ENCODE data around the gene RBP3. TPM values are rescaled to one million over a fixed set of nuclear protein-coding genes. Genes with fewer than 3 reads are reported as not detected.

The RBP3 gene
- total RNA-seq, 1 experiment from 2014 or later: not detected

GRCh38 chr10:47383261-47384147 is 35.3 kb downstream of the RBP3 start:
- Histone ChIP-seq H3K79me1 (ENCODE audit: insufficient read depth, low read depth, low read length, poor library complexity, severe bottlenecking) (no peaks in the 10 kb centered on the region), H3K4me2 (ENCODE audit: insufficient read depth, insufficient read length, low read length) (peak overlapping the region; percentile 82), H2BK20ac (ENCODE audit: low read depth, low read length, poor library complexity, severe bottlenecking) (no peak overlapping the region), H2AFZ (ENCODE audit: low read length) (no peak overlapping the region), H3K14ac (ENCODE audit: insufficient read depth, low read length) (no peak overlapping the region), H3K4me1 (ENCODE audit: insufficient read depth, low read length) (peaks cover 2% of the 10 kb centered on the region; the same call in 1 of the 2 replicates), H2BK15ac (ENCODE audit: low read depth, low read length) (no peak overlapping the region), H3K23ac (ENCODE audit: insufficient read length, low read depth, low read length) (no peak overlapping the region), H3T11ph (ENCODE audit: low read length) (no peak overlapping the region), H3K27ac (ENCODE audit: insufficient read length, low read depth, low read length) (no peak overlapping the region), H3K9ac (ENCODE audit: extremely low read depth, insufficient read length, low read length) (peak overlapping the region; percentile 9), H3K79me2 (ENCODE audit: insufficient read depth, low read length) (no peaks in the 10 kb centered on the region), H3K18ac (ENCODE audit: insufficient read length, low read depth, low read length) (no peak overlapping the region), H4K20me1 (ENCODE audit: control insufficient read depth, insufficient read depth, insufficient read length) (no peaks in the 10 kb centered on the region), H2BK120ac (ENCODE audit: low read depth, low read length, poor library complexity, severe bottlenecking) (no peak overlapping the region), H4K8ac (replicated peaks; ENCODE audit: insufficient read length, low read depth, low read length) (no peak overlapping the region), H2AK5ac (ENCODE audit: insufficient read length, low read length) (no peak overlapping the region), H3K56ac (ENCODE audit: insufficient read length, low read depth, low read length) (no peak overlapping the region), H2BK12ac (ENCODE audit: insufficient read length, low read depth, low read length) (no peak overlapping the region), H3K9me3 (ENCODE audit: control insufficient read depth, low read depth, low read length) (no peaks in the 10 kb centered on the region), H4K5ac (ENCODE audit: insufficient read length, low read depth, low read length) (no peak overlapping the region), H2BK5ac (ENCODE audit: insufficient read length, low read length) (no peak overlapping the region), H4K91ac (ENCODE audit: insufficient read length, low read depth, low read length) (no peak overlapping the region), H3K4ac (ENCODE audit: low read depth, low read length) (no peak overlapping the region), H3K27me3 (ENCODE audit: insufficient read depth, low read length) (no peaks in the 10 kb centered on the region), H3K23me2 (ENCODE audit: insufficient read length, low read depth, low read length, poor library complexity, severe bottlenecking) (peaks cover 10% of the 10 kb centered on the region)
- peaks cover 32 to 34% of the 10 kb centered on the region in 2 experiments for H3K4me1 Mint-ChIP-seq
- H3K27me3 Mint-ChIP-seq (ENCODE audit: low read depth): peaks cover 54% of the 10 kb centered on the region
- H3K27ac Mint-ChIP-seq: peak overlapping the region; percentile 9 to 81 (median 50); a peak in 5 of 7 replicates
- peak overlapping the region; percentile 78 to 87 for H3K4me3 Mint-ChIP-seq
- peaks cover 12 to 20% of the 10 kb centered on the region in 2 experiments for H3K9me3 Mint-ChIP-seq
- peaks cover 2 to 8% (median 5%) of the 10 kb centered on the region in 3 experiments; a peak in 5 of 7 replicates for H3K36me3 Mint-ChIP-seq (ENCODE audit: insufficient read depth in 1 of 3, low read depth in 3 of 3)
- no peak for TF ChIP-seq CTCF (conservative IDR thresholded peaks at IDR 0.05)
- peak; percentile 84 for DNase-seq
- no CpG with 5 or more reads among the region's 9 CpGs for WGBS (ENCODE audit: extremely low coverage, insufficient read length, low lambda C conversion rate)
